ENCODE results near the gene OBSL1. TPM values are rescaled to one million over a fixed set of nuclear protein-coding genes. Genes with fewer than 3 reads are reported as not detected.

Gene OBSL1
- total and polyA plus RNA-seq, 10 of the 15 experiments (the other 5 are each of a cell fraction or from before 2014, with no cell fraction given): 0.14 to 0.77 TPM; not detected in 8

- 49% methylated on average over 5 of the region's 5 CpGs for WGBS (ENCODE audit: insufficient coverage, insufficient replicate concordance, low lambda C conversion rate, missing lambda C conversion rate)
- no peak for TF ChIP-seq NFIC (IDR thresholded peaks at IDR 0.05; ENCODE audit: low read depth, low read length)
- TF ChIP-seq PKNOX1 (IDR thresholded peaks at IDR 0.05): no peak
- no peak for TF ChIP-seq SIN3A (IDR thresholded peaks at IDR 0.05; ENCODE audit: low read depth, low read length)
- TF ChIP-seq CREB1 (IDR thresholded peaks at IDR 0.05; ENCODE audit: low read depth): no peak
- CTCF ChIA-PET: no interaction called here
These were observed 1.8 kb upstream of the OBSL1 start for GRCh38 chr2:219573166-219573565.

GRCh38 chr2:219572237-219573001, 1.1 kb upstream of the OBSL1 start, which contains the start of gene INHA:
Gene INHA (plus strand): TSS chr2:219572310. CDS start chr2:219572375, 65 bp downstream.
- intact Hi-C loops (cut with micrococcal nuclease; ENCODE audit: unreplicated experiment): no loop called here
- Histone ChIP-seq H3K4me2 (ENCODE audit: control insufficient read depth, insufficient read depth) (no peak within 1 kb of the TSS), H3K9me3 (replicated peaks; ENCODE audit: control insufficient read depth, insufficient read depth, low read length) (no peaks in the 10 kb centered on the region), H3K9ac (ENCODE audit: control insufficient read depth, insufficient read depth, low read length) (no peak within 1 kb of the TSS), H3K36me3 (ENCODE audit: control insufficient read depth in 2 of 2, insufficient read depth in 2 of 2, low read length in 1 of 2) (no peaks in the 10 kb centered on the region), H3K27me3 (replicated peaks in 1 of 2; ENCODE audit: control insufficient read depth in 2 of 2, insufficient read depth in 2 of 2, low read length in 1 of 2) (peaks cover 2 to 5% of the 10 kb centered on the region in 2 experiments; a peak in 3 of 4 replicates), H3K4me3 (no peak within 1 kb of the TSS), H3K79me2 (ENCODE audit: control insufficient read depth, insufficient read depth, low read length) (no peaks in the 10 kb centered on the region), H2AFZ (ENCODE audit: control insufficient read depth, low read depth, low read length) (no peak within 1 kb of the TSS), H3K4me1 (ENCODE audit: control insufficient read depth, insufficient read depth, low read length) (no peaks in the 10 kb centered on the region), H3K27ac (ENCODE audit: control insufficient read depth, insufficient read depth) (no peak within 1 kb of the TSS), H4K20me1 (ENCODE audit: control insufficient read depth, insufficient read depth) (no peaks in the 10 kb centered on the region)
- SMC1A ChIA-PET (ENCODE audit: uncharacterized antibody, unreplicated experiment): no interaction called here
- FAIRE-seq (no peak), ATAC-seq (no peak), DNase-seq (ENCODE audit: low read depth, low spot score) (no peak)
- 53% methylated on average over 13 of the region's 13 CpGs for WGBS (ENCODE audit: insufficient coverage, insufficient replicate concordance, low lambda C conversion rate, missing lambda C conversion rate)
- TF ChIP-seq HDAC6 (IDR thresholded peaks at IDR 0.05; ENCODE audit: unreplicated experiment): no peak
- no peak for TF ChIP-seq RUNX3 (IDR thresholded peaks at IDR 0.05; ENCODE audit: low read length)
- TF ChIP-seq KLF5 (IDR thresholded peaks at IDR 0.05; ENCODE audit: partially characterized antibody): no peak
- TF ChIP-seq ZBED1 (IDR thresholded peaks at IDR 0.05; ENCODE audit: borderline replicate concordance): no peak
- TF ChIP-seq NFYA (IDR thresholded peaks at IDR 0.05; ENCODE audit: borderline replicate concordance, low read depth, low read length): no peak
- no peak for TF ChIP-seq MXI1 (IDR thresholded peaks at IDR 0.05; ENCODE audit: low read depth, low read length)
- TF ChIP-seq NFIC (IDR thresholded peaks at IDR 0.05; ENCODE audit: low read depth, low read length): no peak
- no peak for TF ChIP-seq ZNF384 (IDR thresholded peaks at IDR 0.05; ENCODE audit: borderline replicate concordance, low read depth, low read length)
- no peak for TF ChIP-seq CHD2 (IDR thresholded peaks at IDR 0.05; ENCODE audit: borderline replicate concordance, low read depth, low read length)
- no peak for TF ChIP-seq PAX8 (IDR thresholded peaks at IDR 0.05)
- no peak for TF ChIP-seq ASH2L (IDR thresholded peaks at IDR 0.05; ENCODE audit: borderline replicate concordance, low read depth)
- TF ChIP-seq IRF4 (IDR thresholded peaks at IDR 0.05; ENCODE audit: low read depth, low read length): no peak
- TF ChIP-seq YY1 (IDR thresholded peaks at IDR 0.05; ENCODE audit: low read depth, low read length): no peak
- in situ Hi-C loops (cut with MboI): no loop called here
- no TSS peak for BruUV-seq (replicated peaks)
- POLR2A ChIA-PET: no interaction called here
- RAD21 ChIA-PET (ENCODE audit: unreplicated experiment): no interaction called here
- CTCF ChIA-PET: interaction anchor here (1.2 kb wide), 1 partner anchor 13 kb away, joined by 3 read pairs; no protein-coding TSS in a partner anchor

More at GRCh38 chr2:219573166-219573565, 1.8 kb upstream of the OBSL1 start:
- ATAC-seq (no peak), FAIRE-seq (no peak), DNase-seq (ENCODE audit: low read depth, low spot score) (no peak)
- Histone ChIP-seq H3K4me3 (no peak overlapping the region), H3K9ac (ENCODE audit: control insufficient read depth, insufficient read depth, low read length) (no peak overlapping the region), H3K4me2 (ENCODE audit: control insufficient read depth, insufficient read depth) (no peak overlapping the region), H2AFZ (ENCODE audit: control insufficient read depth, low read depth, low read length) (no peak overlapping the region), H3K27ac (ENCODE audit: control insufficient read depth, insufficient read depth) (no peak overlapping the region), H4K20me1 (ENCODE audit: control insufficient read depth, insufficient read depth) (no peaks in the 10 kb centered on the region), H3K36me3 (ENCODE audit: control insufficient read depth in 2 of 2, insufficient read depth in 2 of 2, low read length in 1 of 2) (no peaks in the 10 kb centered on the region), H3K9me3 (replicated peaks; ENCODE audit: control insufficient read depth, insufficient read depth, low read length) (no peaks in the 10 kb centered on the region), H3K4me1 (ENCODE audit: control insufficient read depth, insufficient read depth, low read length) (no peaks in the 10 kb centered on the region), H3K79me2 (ENCODE audit: control insufficient read depth, insufficient read depth, low read length) (no peaks in the 10 kb centered on the region), H3K27me3 (replicated peaks in 1 of 2; ENCODE audit: control insufficient read depth in 2 of 2, insufficient read depth in 2 of 2, low read length in 1 of 2) (peaks cover 2 to 4% of the 10 kb centered on the region in 2 experiments; a peak in 3 of 4 replicates)
- ChIA-PET POLR2A (no interaction called here), SMC1A (ENCODE audit: uncharacterized antibody, unreplicated experiment) (no interaction called here), RAD21 (ENCODE audit: unreplicated experiment) (no interaction called here)
- BruUV-seq (replicated peaks): no TSS peak
- intact Hi-C loops (cut with micrococcal nuclease; ENCODE audit: unreplicated experiment): no loop called here
- in situ Hi-C loops (cut with MboI): no loop called here
